Thyroid gland (tissue), 4 donors: ENCODE measurements around the gene RAB20. TPM values are rescaled to one million over a fixed set of nuclear protein-coding genes. Genes with fewer than 3 reads are reported as not detected.
A peak's percentile ranks its signal among the peaks of the same experiment; 100 is the strongest.

ENCODE experiments used
- DNase-seq, 2 donors: peaks; one replicate each; pipeline ENCODE4 v3.0.0-alpha.2; 2019
- H3K27ac ChIP-seq, 3 donors: fragments of 200-600 bp; sonication (generic); 1 replicate in 2 of 3; 2 replicates in 1 of 3; pipeline ENCODE4 v1.5.1; 2016 to 2019; ENCODE audit warnings: mild to moderate bottlenecking in 1 of 3, moderate library complexity in 1 of 3
- H3K27me3 ChIP-seq: fragments of 200-600 bp; sonication (generic); one replicate; pipeline ENCODE4 v1.5.1; 2019
- H3K36me3 ChIP-seq, 2 donors: fragments of 200-600 bp; sonication (generic); one replicate each; pipeline ENCODE4 v1.5.1; 2016 to 2019
- H3K4me1 ChIP-seq, 2 donors: fragments of 200-600 bp; sonication (generic); one replicate each; pipeline ENCODE4 v1.5.1; 2017 to 2019
- H3K4me3 ChIP-seq, 3 donors: fragments of 200-600 bp; sonication (generic); replicated peaks in 1 of 3; 1 replicate in 2 of 3; 2 replicates in 1 of 3; pipeline ENCODE4 v1.5.1; 2016; ENCODE audit warnings: mild to moderate bottlenecking in 1 of 3
- H3K9me3 ChIP-seq: fragments of 200-600 bp; sonication (generic); one replicate; pipeline ENCODE4 v1.5.1; 2017
- POLR2A ChIP-seq, 2 donors: fragments of 450-650 bp; IDR thresholded peaks; one replicate each; pipeline ENCODE4 v1.6.1; 2017; ENCODE audit warnings: antibody characterized with exemption in 2 of 2, mild to moderate bottlenecking in 2 of 2, moderate library complexity in 1 of 2
- WGBS, 2 donors: methylation state at CpG; one replicate each; pipeline ENCODE4 v1.1.5; 2017; 5-methylcytosine and 5-hydroxymethylcytosine counted together
- intact Hi-C: fragments of 100-400 bp; cut with DNase I; formaldehyde crosslinking; loops from one replicate; pipeline ENCODE4 v1.15.1; 2023
- total RNA-seq, 4 donors: library from RNA; depleted of rRNA; stranded (reverse); fragments of >200 nt; gene quantifications; one replicate each; pipeline ENCODE4 v1.2.3, GENCODE V29; 2016
- TF ChIP-seq, protein P1 (sequence below), 6 experiments: fragments of 200-600 bp in 3 of 6; fragments of 450-650 bp in 3 of 6; sonication (generic) in 3 of 6; IDR thresholded peaks; one replicate each; pipeline ENCODE4 v1.5.1; 2016 to 2019; ENCODE audit warnings: antibody characterized with exemption in 6 of 6, mild to moderate bottlenecking in 2 of 6, inconsistent platforms in 1 of 6, moderate library complexity in 1 of 6

The RAB20 gene
- total RNA-seq, 4 donors from 2014 or later = 21.0 to 60.5 (median 43.5) TPM

- H3K27ac ChIP-seq = peak overlapping the region; percentile 69 to 90 (median 84)
- no peaks in the 10 kb centered on the region for H3K27me3 ChIP-seq
- intact Hi-C loops = loop anchor here (10.0 kb wide), 1 partner anchor 58 kb away; the partner anchor contains the start of gene RAB20
- H3K4me3 ChIP-seq = no peak overlapping the region
- peak; percentile 80 to 84 for DNase-seq
- no peaks in the 10 kb centered on the region for H3K9me3 ChIP-seq
- H3K36me3 ChIP-seq = peaks cover 47 to 69% of the 10 kb centered on the region in 2 donors
- 57 to 65% methylated on average over 14 to 15 of the region's 18 CpGs for WGBS, 2 donors
- H3K4me1 ChIP-seq = peaks cover 26% of the 10 kb centered on the region in 2 donors
- TF ChIP-seq, protein P1, sequence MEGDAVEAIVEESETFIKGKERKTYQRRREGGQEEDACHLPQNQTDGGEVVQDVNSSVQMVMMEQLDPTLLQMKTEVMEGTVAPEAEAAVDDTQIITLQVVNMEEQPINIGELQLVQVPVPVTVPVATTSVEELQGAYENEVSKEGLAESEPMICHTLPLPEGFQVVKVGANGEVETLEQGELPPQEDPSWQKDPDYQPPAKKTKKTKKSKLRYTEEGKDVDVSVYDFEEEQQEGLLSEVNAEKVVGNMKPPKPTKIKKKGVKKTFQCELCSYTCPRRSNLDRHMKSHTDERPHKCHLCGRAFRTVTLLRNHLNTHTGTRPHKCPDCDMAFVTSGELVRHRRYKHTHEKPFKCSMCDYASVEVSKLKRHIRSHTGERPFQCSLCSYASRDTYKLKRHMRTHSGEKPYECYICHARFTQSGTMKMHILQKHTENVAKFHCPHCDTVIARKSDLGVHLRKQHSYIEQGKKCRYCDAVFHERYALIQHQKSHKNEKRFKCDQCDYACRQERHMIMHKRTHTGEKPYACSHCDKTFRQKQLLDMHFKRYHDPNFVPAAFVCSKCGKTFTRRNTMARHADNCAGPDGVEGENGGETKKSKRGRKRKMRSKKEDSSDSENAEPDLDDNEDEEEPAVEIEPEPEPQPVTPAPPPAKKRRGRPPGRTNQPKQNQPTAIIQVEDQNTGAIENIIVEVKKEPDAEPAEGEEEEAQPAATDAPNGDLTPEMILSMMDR (IDR thresholded peaks at IDR 0.05) = no peak
- no peak for TF ChIP-seq POLR2A (IDR thresholded peaks at IDR 0.05)
Measured at GRCh38 chr13:110506396-110506795, 55.1 kb downstream of the RAB20 start.

- intact Hi-C loops = loop anchor here (10.0 kb wide), 1 partner anchor 59 kb away; the partner anchor contains the start of gene RAB20
- no peak for DNase-seq
- Histone ChIP-seq H3K4me1 (peaks cover 26% of the 10 kb centered on the region in 2 donors), H3K27ac (peak overlapping the region; percentile 69 to 90 (median 84)), H3K36me3 (peaks cover 54 to 67% of the 10 kb centered on the region in 2 donors), H3K4me3 (no peak overlapping the region), H3K27me3 (no peaks in the 10 kb centered on the region), H3K9me3 (no peaks in the 10 kb centered on the region)
- WGBS, 2 donors = 91 to 93% methylated on average over 8 to 10 of the region's 10 CpGs
- TF ChIP-seq, protein P1 (IDR thresholded peaks at IDR 0.05) = no peak
- TF ChIP-seq POLR2A (IDR thresholded peaks at IDR 0.05) = no peak
Measured at GRCh38 chr13:110505594-110505993, 55.9 kb downstream of the RAB20 start.

DNA sequence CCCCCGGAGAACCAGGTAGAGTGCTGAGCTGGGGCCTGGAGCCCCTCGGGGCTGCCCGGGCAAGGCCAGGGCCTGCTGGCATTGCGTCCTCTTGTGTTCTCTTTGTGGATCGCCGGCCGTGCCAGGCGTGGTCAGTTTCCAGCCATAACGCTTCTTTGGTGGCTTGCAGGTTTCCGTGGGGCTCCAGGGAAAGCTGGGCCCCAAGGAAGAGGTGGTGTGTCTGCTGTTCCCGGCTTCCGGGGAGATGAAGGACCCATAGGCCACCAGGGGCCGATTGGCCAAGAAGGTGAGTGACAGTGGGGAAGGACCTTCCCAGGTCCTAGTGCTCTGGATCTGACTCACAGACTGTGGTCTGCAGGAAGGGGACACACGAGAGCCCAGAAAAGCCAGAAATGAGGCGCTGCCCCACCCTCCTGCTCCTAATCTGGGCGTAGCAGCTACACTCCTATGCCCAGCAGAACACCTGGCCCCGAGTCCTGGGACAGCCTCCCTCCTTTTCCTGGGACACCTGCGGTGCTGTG lies 57.5 kb downstream of the RAB20 start:
- no peak for DNase-seq
- intact Hi-C loops = loop anchor here (10.0 kb wide), 1 partner anchor 61 kb away; the partner anchor contains the start of gene RAB20
- TF ChIP-seq, protein P1 (IDR thresholded peaks at IDR 0.05) = no peak
- no peak for TF ChIP-seq POLR2A (IDR thresholded peaks at IDR 0.05)
- Histone ChIP-seq H3K27me3 (no peaks in the 10 kb centered on the region), H3K4me1 (peaks cover 26% of the 10 kb centered on the region in 2 donors), H3K4me3 (no peak overlapping the region), H3K36me3 (peaks cover 56 to 64% of the 10 kb centered on the region in 2 donors), H3K27ac (peak overlapping the region in 2 of 3 donors; percentile 36 to 41), H3K9me3 (no peaks in the 10 kb centered on the region)
- WGBS, 2 donors = 95 to 99% methylated on average over 16 to 18 of the region's 18 CpGs

DNA sequence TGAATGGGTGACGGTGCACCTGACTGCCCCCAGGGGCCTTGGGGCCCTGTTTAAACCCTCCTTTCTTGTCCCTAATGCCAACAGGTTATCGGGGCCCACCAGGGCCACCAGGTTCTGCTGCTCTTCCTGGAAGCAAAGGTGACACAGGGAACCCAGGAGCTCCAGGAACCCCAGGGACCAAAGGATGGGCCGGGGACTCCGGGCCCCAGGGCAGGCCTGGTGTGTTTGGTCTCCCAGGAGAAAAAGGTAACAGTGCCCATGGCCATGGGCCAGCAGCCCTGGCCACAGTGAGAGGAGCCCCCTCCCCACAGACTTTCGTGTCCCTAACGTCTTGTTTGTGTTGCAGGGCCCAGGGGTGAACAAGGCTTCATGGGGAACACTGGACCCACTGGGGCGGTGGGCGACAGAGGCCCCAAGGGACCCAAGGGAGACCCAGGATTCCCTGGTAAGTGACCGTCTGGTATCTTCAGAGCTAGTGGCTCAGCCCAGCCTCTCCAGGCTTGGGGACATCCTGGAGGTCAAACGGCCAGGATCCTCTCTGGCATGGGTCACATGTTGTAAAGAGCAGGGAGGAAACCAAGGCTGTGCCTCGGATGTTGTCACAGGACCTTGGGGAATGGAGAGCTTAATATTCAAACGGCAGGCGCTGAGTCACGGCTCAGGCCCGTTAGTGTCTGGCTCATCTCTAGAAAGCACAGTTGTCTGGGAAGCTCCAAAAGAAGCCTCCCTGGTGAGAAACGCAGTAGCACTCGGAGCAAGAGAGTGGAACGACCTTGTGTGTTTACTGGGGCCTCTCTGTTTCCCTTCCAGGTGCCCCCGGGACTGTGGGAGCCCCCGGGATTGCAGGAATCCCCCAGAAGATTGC lies 58.3 kb downstream of the RAB20 start:
- peaks cover 48 to 57% of the 10 kb centered on the region in 2 donors for H3K36me3 ChIP-seq
- no peak for TF ChIP-seq POLR2A (IDR thresholded peaks at IDR 0.05)
- TF ChIP-seq, protein P1 (IDR thresholded peaks at IDR 0.05) = no peak
- H3K4me1 ChIP-seq = peaks cover 25 to 26% of the 10 kb centered on the region in 2 donors
- intact Hi-C loops = loop anchor here (10.0 kb wide), 1 partner anchor 62 kb away; the partner anchor contains the start of gene RAB20
- H3K27ac ChIP-seq = peak overlapping the region in 1 of 3 donors; percentile 41
- DNase-seq = no peak
- H3K4me3 ChIP-seq = no peak overlapping the region
- no peaks in the 10 kb centered on the region for H3K9me3 ChIP-seq
- H3K27me3 ChIP-seq = no peaks in the 10 kb centered on the region
- WGBS, 2 donors = 74 to 85% methylated on average over 14 to 20 of the region's 20 CpGs
